Nephron (organoid): ENCODE measurements around the gene CDK11B.

Experiments used
- H3K27ac Mint-ChIP-seq, 3 experiments: 2 replicates each; pipeline ENCODE4 v1.8.0; 2020; ENCODE audit warnings: mixed read lengths in 3 of 3, mild to moderate bottlenecking in 2 of 3, moderate library complexity in 1 of 3
- H3K27me3 Mint-ChIP-seq: 2 replicates; pipeline ENCODE4 v1.8.0; 2021; ENCODE audit warnings: low read depth, mild to moderate bottlenecking, moderate library complexity, mixed read lengths
- H3K36me3 Mint-ChIP-seq: 2 replicates; pipeline ENCODE4 v1.8.0; 2020; ENCODE audit warnings: low read depth, mixed read lengths
- H3K4me1 Mint-ChIP-seq: 2 replicates; pipeline ENCODE4 v1.8.0; 2020; ENCODE audit warnings: mixed read lengths
- H3K4me3 Mint-ChIP-seq, 3 experiments: 2 replicates each; pipeline ENCODE4 v1.8.0; 2020; ENCODE audit warnings: mild to moderate bottlenecking in 3 of 3, mixed read lengths in 3 of 3, moderate library complexity in 2 of 3
- H3K9me3 Mint-ChIP-seq: 2 replicates; pipeline ENCODE4 v1.8.0; 2020; ENCODE audit warnings: mixed read lengths
- TF ChIP-seq, protein P1 (sequence below), 3 experiments: fragments of 200-600 bp; sonication (generic); IDR thresholded peaks; one replicate each; pipeline ENCODE4 v1.5.0; 2021; ENCODE audit warnings: antibody characterized with exemption in 3 of 3; ENCODE audit not compliant: unreplicated experiment in 3 of 3

CDK11B gene

DNA sequence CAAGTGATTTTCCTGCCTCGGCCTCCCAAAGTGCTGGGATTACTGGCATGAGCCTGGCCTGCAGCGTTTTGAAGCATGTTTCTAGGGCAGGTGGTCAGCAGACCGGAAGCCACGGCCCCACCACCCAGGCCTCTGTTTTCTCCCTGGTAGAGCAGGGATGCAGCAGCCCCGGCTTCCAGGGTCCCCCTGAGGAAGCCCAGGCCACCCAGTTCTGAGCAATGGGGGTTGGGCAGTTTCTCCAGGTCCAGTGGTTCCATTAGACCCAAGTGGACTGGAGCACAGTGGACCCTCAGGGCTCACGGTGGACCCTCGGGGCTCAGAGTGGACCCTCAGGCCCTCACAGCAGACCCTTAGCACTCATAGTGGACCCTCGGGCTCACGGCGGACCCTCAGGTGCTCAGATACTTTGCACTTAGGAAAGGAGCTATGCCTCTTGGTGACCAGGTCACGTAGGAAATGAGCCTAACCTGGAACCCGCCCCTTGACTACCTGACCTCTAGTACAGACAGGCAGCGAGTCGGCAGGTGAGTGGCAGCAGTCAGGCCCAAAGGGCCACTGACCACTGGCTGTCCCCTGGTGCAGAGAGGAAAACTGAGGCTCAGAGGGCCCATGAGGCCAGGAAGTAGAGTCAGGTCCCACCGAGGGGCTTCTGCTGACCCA is 54.3 kb downstream of the CDK11B start:
- Mint-ChIP-seq H3K4me3 (no peak overlapping the region), H3K27me3 (peaks cover 31% of the 10 kb centered on the region), H3K27ac (no peak overlapping the region), H3K4me1 (no peaks in the 10 kb centered on the region), H3K36me3 (no peaks in the 10 kb centered on the region), H3K9me3 (no peaks in the 10 kb centered on the region)
- TF ChIP-seq, protein P1, sequence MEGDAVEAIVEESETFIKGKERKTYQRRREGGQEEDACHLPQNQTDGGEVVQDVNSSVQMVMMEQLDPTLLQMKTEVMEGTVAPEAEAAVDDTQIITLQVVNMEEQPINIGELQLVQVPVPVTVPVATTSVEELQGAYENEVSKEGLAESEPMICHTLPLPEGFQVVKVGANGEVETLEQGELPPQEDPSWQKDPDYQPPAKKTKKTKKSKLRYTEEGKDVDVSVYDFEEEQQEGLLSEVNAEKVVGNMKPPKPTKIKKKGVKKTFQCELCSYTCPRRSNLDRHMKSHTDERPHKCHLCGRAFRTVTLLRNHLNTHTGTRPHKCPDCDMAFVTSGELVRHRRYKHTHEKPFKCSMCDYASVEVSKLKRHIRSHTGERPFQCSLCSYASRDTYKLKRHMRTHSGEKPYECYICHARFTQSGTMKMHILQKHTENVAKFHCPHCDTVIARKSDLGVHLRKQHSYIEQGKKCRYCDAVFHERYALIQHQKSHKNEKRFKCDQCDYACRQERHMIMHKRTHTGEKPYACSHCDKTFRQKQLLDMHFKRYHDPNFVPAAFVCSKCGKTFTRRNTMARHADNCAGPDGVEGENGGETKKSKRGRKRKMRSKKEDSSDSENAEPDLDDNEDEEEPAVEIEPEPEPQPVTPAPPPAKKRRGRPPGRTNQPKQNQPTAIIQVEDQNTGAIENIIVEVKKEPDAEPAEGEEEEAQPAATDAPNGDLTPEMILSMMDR (IDR thresholded peaks at IDR 0.05; ENCODE audit: unreplicated experiment in 3 of 3), result no peak

- Mint-ChIP-seq H3K27ac (no peak overlapping the region), H3K4me3 (no peak overlapping the region), H3K4me1 (no peaks in the 10 kb centered on the region), H3K9me3 (no peaks in the 10 kb centered on the region), H3K27me3 (peaks cover 35% of the 10 kb centered on the region), H3K36me3 (no peaks in the 10 kb centered on the region)
- TF ChIP-seq, protein P1 (IDR thresholded peaks at IDR 0.05; ENCODE audit: unreplicated experiment in 3 of 3), result no peak
Measured at GRCh38 chr1:1603671-1604373, 55.0 kb downstream of the CDK11B start.

DNA sequence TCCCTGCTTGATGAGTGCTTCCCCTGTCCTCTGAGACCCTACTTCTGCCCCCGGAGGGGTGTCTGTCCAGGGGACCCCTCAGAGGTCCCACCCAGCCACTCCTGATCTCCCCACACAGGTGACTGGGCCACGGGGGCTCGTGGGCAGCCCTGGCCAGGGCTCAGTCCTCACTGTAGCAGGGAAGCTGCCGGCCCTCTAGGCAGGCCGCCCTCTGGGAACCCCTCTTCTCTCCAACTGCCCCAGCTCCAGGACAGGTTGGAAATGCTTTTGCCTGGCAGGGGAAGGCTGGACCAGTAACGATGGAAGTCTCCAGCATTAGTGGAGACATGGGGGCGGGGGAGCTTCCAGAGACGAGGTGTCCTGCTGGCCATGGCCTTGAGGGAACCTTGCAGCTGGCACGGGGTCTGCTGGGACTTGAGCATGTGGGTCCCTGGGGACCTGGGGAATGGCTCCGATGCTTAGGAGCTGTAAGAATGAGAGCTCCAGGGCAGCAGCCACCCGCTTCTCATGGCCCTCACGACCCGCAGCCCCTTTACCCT is 55.8 kb downstream of the CDK11B start:
- H3K4me1 Mint-ChIP-seq, result no peaks in the 10 kb centered on the region

DNA sequence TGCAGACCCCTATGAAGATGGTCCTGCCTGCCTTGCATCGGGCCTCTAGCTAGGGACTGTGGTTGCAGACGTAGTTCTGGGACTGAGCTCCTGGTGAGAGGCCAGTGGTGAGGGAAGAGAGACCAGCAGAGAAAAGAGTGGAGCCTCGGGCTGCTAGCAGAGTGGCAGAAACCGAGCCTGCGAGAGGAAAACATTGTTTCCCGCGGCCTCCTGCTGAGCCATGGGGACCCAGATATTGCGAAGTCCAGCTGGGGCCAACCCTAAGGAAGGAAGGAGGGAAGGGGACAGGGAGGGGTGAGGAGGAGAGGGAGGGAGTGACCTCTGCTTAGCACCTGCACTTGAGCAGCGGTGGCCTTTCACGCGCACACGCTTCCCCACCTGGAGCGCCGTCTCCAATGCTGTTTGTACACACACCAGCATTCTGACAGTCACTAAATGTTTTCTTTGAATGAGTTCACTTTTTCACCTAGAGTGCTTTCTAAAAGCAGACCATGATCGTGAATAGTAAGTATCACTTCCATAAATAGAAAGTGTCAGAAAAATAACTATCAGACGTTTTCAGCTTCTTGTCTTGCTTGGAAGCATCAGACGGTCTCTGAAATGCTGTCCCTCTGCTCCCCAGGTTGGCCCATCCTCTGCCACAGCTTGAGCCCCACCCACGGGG is 56.4 kb downstream of the CDK11B start:
- TF ChIP-seq, protein P1 (IDR thresholded peaks at IDR 0.05; ENCODE audit: unreplicated experiment in 3 of 3), result no peak
- no peaks in the 10 kb centered on the region for H3K36me3 Mint-ChIP-seq
- H3K4me1 Mint-ChIP-seq, result no peaks in the 10 kb centered on the region
- peak overlapping the region in 1 of 3 experiments; percentile 31 for H3K4me3 Mint-ChIP-seq
- H3K9me3 Mint-ChIP-seq, result no peaks in the 10 kb centered on the region
- H3K27me3 Mint-ChIP-seq, result peaks cover 48% of the 10 kb centered on the region
- no peak overlapping the region for H3K27ac Mint-ChIP-seq

More for the DNA sequence above, 55.8 kb downstream of the CDK11B start:
- TF ChIP-seq, protein P1 (IDR thresholded peaks at IDR 0.05; ENCODE audit: unreplicated experiment in 3 of 3), result no peak
- peak overlapping the region in 1 of 3 experiments; percentile 31 for H3K4me3 Mint-ChIP-seq
- no peaks in the 10 kb centered on the region for H3K36me3 Mint-ChIP-seq
- H3K9me3 Mint-ChIP-seq, result no peaks in the 10 kb centered on the region
- H3K27ac Mint-ChIP-seq, result no peak overlapping the region
- peaks cover 42% of the 10 kb centered on the region for H3K27me3 Mint-ChIP-seq

GRCh38 chr1:1601564-1602303 is 57.1 kb downstream of the CDK11B start:
- H3K27ac Mint-ChIP-seq, result no peak overlapping the region
- H3K9me3 Mint-ChIP-seq, result no peaks in the 10 kb centered on the region
- TF ChIP-seq, protein P1 (IDR thresholded peaks at IDR 0.05; ENCODE audit: unreplicated experiment in 3 of 3), result no peak
- no peaks in the 10 kb centered on the region for H3K4me1 Mint-ChIP-seq
- peaks cover 48% of the 10 kb centered on the region for H3K27me3 Mint-ChIP-seq
- no peaks in the 10 kb centered on the region for H3K36me3 Mint-ChIP-seq
- H3K4me3 Mint-ChIP-seq, result no peak overlapping the region
